GM10248 (cell line): Measurements from ENCODE around the gene PIK3R1.

Source experiments
- CTCF ChIA-PET: fragments of 300-600 bp; sonication (Branson Sonifier 250); formaldehyde crosslinking; extraction: SDS; loops from one replicate; lab custom pipeline; 2021; ENCODE audit warnings: antibody characterized with exemption; lab: Yijun Ruan, JAX
- POLR2A ChIA-PET: fragments of 350-650 bp; sonication (Branson Sonifier 250); formaldehyde crosslinking; extraction: SDS; loops from one replicate; lab custom pipeline; 2020; ENCODE audit warnings: antibody characterized with exemption; lab: Yijun Ruan, JAX
- DNase-seq: peaks from one replicate; pipeline ENCODE4 v3.0.0; 2012; ENCODE audit errors: extremely low spot score
- TF ChIP-seq, protein P1 (sequence below): IDR thresholded peaks from 2 replicates; pipeline ENCODE4 v1.5.1; 2012; ENCODE audit warnings: mild to moderate bottlenecking, low read depth; ENCODE audit errors: extremely low read depth, missing control alignments, control extremely low read depth

The PIK3R1 gene

DNA sequence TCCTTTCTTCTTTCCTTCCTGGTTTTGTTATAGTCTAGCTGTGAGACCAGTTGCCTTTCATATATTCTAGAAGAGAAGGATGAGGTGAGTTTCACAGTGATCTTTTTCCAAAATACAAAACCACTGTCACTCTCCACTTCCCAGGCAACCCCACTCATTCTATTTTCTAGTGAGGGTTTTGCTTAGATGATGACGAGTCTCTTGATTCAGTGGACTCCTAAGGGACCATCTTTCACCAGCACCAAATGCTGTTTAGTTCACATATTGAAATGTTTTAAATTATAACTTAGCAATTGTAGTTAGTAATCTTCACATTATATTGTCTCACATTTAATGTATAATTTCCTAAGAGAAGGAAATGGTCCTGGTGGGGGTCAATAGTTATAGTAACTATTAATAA, 25.2 kb downstream of the PIK3R1 start:
- no peak for DNase-seq
- TF ChIP-seq, protein P1, sequence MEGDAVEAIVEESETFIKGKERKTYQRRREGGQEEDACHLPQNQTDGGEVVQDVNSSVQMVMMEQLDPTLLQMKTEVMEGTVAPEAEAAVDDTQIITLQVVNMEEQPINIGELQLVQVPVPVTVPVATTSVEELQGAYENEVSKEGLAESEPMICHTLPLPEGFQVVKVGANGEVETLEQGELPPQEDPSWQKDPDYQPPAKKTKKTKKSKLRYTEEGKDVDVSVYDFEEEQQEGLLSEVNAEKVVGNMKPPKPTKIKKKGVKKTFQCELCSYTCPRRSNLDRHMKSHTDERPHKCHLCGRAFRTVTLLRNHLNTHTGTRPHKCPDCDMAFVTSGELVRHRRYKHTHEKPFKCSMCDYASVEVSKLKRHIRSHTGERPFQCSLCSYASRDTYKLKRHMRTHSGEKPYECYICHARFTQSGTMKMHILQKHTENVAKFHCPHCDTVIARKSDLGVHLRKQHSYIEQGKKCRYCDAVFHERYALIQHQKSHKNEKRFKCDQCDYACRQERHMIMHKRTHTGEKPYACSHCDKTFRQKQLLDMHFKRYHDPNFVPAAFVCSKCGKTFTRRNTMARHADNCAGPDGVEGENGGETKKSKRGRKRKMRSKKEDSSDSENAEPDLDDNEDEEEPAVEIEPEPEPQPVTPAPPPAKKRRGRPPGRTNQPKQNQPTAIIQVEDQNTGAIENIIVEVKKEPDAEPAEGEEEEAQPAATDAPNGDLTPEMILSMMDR = no peak
- POLR2A ChIA-PET = no interaction called here
- CTCF ChIA-PET = interaction anchor here (1.3 kb wide), 1 partner anchor 15 kb away, joined by 6 read pairs; no protein-coding TSS in a partner anchor

DNA sequence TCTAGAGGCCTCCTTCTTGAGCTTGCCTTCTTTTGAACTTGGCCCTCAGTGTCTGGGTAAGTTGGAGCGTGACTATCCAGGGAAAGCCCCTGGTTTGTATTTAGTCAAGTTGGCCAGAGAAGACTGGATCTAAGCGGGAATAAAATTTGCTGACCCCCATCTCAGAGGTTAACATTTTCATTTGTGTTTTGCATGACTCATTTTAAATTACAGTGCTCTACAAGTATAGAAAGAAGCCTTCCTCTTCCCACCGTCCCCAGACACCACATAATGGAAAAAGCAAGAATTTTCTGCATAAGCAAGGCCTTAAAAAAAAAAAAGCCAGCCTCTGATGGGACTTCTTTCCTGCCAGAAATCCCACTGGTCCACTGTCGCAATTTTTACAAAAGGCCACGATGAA, 27.2 kb downstream of the PIK3R1 start:
- TF ChIP-seq, protein P1 = no peak
- CTCF ChIA-PET = interaction anchor here (2.4 kb wide), 1 partner anchor 10 kb away, joined by 12 read pairs; no protein-coding TSS in a partner anchor
- DNase-seq = no peak
- POLR2A ChIA-PET = no interaction called here

DNA sequence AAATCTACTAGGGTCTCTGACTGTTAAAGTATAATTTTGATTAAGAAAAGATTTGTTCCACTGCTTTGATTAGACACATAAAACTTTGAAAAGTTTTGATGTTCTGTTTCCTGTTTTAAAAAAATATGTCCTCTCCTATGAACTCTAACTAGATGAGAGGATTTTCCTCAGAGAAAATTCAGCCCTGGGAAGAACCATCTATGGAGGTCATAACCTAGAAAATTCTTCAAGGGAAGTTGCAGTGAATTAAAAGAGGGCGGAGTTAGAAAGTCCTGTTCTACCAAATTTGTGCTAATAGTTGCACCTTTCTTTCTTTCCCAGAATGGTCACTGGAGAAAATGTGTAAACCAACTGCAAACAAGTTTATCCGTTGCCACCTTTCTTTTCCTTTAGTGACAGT, 27.7 kb downstream of the PIK3R1 start:
- ChIA-PET CTCF (interaction anchor here (2.4 kb wide), 1 partner anchor 10 kb away, joined by 12 read pairs; no protein-coding TSS in a partner anchor), POLR2A (no interaction called here)
- no peak for DNase-seq
- TF ChIP-seq, protein P1 = no peak

DNA sequence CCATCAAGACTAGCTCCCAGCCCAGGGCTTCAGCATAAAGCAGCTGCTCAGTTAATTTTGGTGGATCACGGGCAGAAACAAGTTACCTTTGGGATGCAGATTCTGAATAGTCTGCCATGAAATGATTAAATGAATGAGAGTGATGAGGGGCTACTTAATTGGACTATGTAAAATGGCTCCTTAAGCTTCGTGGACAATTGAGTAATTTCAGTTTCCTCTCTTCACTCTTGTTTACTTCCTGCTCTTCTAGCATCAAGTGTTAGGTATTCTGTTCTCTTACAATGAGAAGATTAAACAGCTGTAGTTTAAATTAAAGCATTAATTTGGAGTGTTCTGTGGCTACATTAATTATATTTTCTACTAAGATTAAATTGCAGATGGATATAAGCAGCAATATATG, 28.1 kb downstream of the PIK3R1 start:
- no peak for DNase-seq
- TF ChIP-seq, protein P1 = no peak
- ChIA-PET POLR2A (no interaction called here), CTCF (interaction anchor here (2.4 kb wide), 1 partner anchor 9 kb away, joined by 12 read pairs; no protein-coding TSS in a partner anchor)

DNA sequence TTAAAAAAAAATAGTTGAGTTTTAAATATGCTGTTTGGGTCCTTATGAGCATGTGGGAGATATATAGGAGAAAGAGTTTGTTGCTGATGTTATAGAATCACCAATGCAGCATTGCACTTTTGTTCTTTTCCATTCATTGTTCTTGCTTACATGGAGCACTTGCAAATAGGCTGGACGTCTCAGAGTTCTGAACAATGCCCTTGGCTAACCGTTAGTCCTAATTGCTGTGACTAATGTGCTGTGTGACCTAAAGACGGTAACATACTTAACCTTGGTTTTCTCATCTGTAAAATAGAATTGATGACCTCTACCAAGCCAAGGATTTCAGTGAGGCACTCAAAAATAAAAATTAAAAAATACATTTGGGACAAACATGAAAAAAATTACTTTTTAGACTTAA, 29.8 kb downstream of the PIK3R1 start:
- ChIA-PET CTCF (interaction anchor here (1.5 kb wide), 1 partner anchor 13 kb away, joined by 5 read pairs; no protein-coding TSS in a partner anchor), POLR2A (no interaction called here)
- TF ChIP-seq, protein P1 = no peak
- DNase-seq = no peak

DNA sequence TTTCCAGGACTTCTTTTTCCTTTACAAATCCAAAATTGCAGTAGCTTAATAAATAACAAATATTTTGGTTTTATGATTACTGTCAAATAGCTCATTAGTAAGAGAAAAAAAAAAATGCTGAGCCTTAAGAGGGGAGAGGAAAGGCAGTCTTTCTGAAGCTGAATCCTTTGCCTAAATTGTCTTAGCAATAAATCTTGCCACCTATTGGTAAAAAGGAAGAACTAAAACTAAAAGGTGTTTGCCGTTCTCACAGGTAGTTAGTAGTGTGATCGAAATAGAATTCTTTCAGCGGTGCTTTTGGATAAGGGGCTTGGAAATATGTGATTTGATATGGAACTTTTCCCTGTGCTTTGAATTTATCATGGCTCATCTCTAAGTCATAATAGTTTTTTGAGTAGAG, 31.2 kb downstream of the PIK3R1 start:
- no peak for DNase-seq
- CTCF ChIA-PET = interaction anchor here (0.7 to 1.5 kb wide), 6 partner anchors 9 to 1000 kb away, joined by 3 to 8 read pairs (median 4); no protein-coding TSS in a partner anchor
- POLR2A ChIA-PET = no interaction called here
- TF ChIP-seq, protein P1 = no peak

DNA sequence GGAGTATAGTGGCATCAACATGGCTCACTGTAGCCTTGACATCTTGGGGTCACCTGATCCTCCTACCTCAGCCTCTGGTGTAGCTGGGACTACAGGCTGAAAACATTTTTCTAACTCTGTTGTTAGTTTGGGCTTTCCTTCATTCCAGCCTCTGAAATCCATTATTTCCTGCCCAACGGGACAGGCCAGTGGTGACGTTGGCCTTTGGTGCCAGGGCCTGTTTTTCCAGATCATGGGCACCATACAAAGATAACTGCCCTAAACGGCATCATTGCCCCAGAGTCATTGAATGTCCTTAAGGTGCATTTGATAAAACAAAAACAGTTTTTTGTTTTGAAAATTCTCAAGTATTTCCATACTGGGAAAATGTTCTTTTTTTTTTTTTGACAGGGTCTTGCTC, 32.1 kb downstream of the PIK3R1 start:
- ChIA-PET CTCF (no interaction called here), POLR2A (no interaction called here)
- TF ChIP-seq, protein P1 = no peak
- no peak for DNase-seq
